Esophagus squamous epithelium (tissue), 5 donors: Measurements from ENCODE around the gene ECSIT. TPM values are rescaled to one million over a fixed set of nuclear protein-coding genes. Genes with fewer than 3 reads are reported as not detected.

Experiments
- DNase-seq: peaks from one replicate; lab custom pipeline; 2025; lab: John Stamatoyannopoulos, UW
- H3K27ac ChIP-seq, 4 donors: fragments of 200-600 bp; sonication (generic); one replicate each; pipeline ENCODE4 v1.5.1; 2016 to 2019; ENCODE audit warnings: mild to moderate bottlenecking in 1 of 4
- H3K27me3 ChIP-seq, 4 donors: fragments of 200-600 bp; sonication (generic); 1 replicate in 3 of 4; 2 replicates in 1 of 4; pipeline versions ENCODE4 v1.5.1 to v1.6.0; 2017 to 2021; ENCODE audit warnings: antibody characterized with exemption in 1 of 4
- H3K36me3 ChIP-seq, 3 donors: fragments of 200-600 bp; sonication (generic); one replicate each; pipeline ENCODE4 v1.5.1; 2016 to 2019
- H3K4me1 ChIP-seq, 3 donors: fragments of 200-600 bp; sonication (generic); one replicate each; pipeline ENCODE4 v1.5.1; 2017 to 2019
- H3K4me3 ChIP-seq, 4 donors: fragments of 200-600 bp; sonication (generic); 1 replicate in 3 of 4; 2 replicates in 1 of 4; pipeline ENCODE4 v1.5.1; 2016 to 2019; ENCODE audit warnings: mild to moderate bottlenecking in 2 of 4, moderate library complexity in 1 of 4
- H3K9me3 ChIP-seq, 3 donors: fragments of 200-600 bp; sonication (generic); one replicate each; pipeline ENCODE4 v1.5.1; 2016 to 2019
- POLR2A ChIP-seq, 4 donors: fragments of 450-650 bp; IDR thresholded peaks; one replicate each; pipeline ENCODE4 v1.6.1; 2017; ENCODE audit warnings: antibody characterized with exemption in 4 of 4, mild to moderate bottlenecking in 4 of 4, moderate library complexity in 3 of 4
- WGBS, 2 donors: methylation state at CpG; one replicate each; pipeline ENCODE4 v1.1.5; 2018; 5-methylcytosine and 5-hydroxymethylcytosine counted together
- intact Hi-C: fragments of 100-400 bp; cut with DNase I; formaldehyde crosslinking; loops from one replicate; pipeline ENCODE4 v1.15.0; 2022
- total RNA-seq, 4 donors: library from RNA; depleted of rRNA; stranded (reverse); fragments of >200 nt; gene quantifications; one replicate each; pipeline ENCODE4 v1.1.0, GENCODE V29; 2016
- TF ChIP-seq, protein P1 (sequence below), 6 experiments: fragments of 450-650 bp in 4 of 6; fragments of 200-600 bp in 2 of 6; sonication (generic) in 2 of 6; IDR thresholded peaks; one replicate each; pipeline ENCODE4 v1.5.1; 2016 to 2019; ENCODE audit warnings: antibody characterized with exemption in 6 of 6, mild to moderate bottlenecking in 4 of 6, moderate library complexity in 4 of 6
- donor health status: DM: yes; HTN: yes; CAD: no.

ECSIT gene
- total RNA-seq, 4 donors from 2014 or later: 41.4 to 47.1 (median 43.1) TPM

- peaks cover 10 to 47% (median 36%) of the 10 kb centered on the region in 3 donors for H3K4me1 ChIP-seq
- peaks cover 0 to 34% (median 0%) of the 10 kb centered on the region in 3 donors for H3K36me3 ChIP-seq
- intact Hi-C loops: no loop called here
- 4 to 7% methylated on average over 14 to 24 of the region's 58 CpGs for WGBS, 2 donors
- no peak overlapping the region for H3K27ac ChIP-seq
- peaks cover 14 to 69% (median 20%) of the 10 kb centered on the region in 4 donors for H3K27me3 ChIP-seq
- TF ChIP-seq, protein P1, sequence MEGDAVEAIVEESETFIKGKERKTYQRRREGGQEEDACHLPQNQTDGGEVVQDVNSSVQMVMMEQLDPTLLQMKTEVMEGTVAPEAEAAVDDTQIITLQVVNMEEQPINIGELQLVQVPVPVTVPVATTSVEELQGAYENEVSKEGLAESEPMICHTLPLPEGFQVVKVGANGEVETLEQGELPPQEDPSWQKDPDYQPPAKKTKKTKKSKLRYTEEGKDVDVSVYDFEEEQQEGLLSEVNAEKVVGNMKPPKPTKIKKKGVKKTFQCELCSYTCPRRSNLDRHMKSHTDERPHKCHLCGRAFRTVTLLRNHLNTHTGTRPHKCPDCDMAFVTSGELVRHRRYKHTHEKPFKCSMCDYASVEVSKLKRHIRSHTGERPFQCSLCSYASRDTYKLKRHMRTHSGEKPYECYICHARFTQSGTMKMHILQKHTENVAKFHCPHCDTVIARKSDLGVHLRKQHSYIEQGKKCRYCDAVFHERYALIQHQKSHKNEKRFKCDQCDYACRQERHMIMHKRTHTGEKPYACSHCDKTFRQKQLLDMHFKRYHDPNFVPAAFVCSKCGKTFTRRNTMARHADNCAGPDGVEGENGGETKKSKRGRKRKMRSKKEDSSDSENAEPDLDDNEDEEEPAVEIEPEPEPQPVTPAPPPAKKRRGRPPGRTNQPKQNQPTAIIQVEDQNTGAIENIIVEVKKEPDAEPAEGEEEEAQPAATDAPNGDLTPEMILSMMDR (IDR thresholded peaks at IDR 0.05): peak; percentile 96 to 99 (median 98)
- TF ChIP-seq POLR2A (IDR thresholded peaks at IDR 0.05): no peak
- no peaks in the 10 kb centered on the region for H3K9me3 ChIP-seq
- DNase-seq: no peak
- H3K4me3 ChIP-seq: peak overlapping the region; percentile 1 to 51 (median 33)
Observed at GRCh38 chr19:11482384-11483050, 46.4 kb downstream of the ECSIT start.

GRCh38 chr19:11481534-11482383 is 47.2 kb downstream of the ECSIT start:
- peaks cover 10 to 47% (median 36%) of the 10 kb centered on the region in 3 donors for H3K4me1 ChIP-seq
- 11 to 21% methylated on average over 5 to 8 of the region's 50 CpGs for WGBS, 2 donors
- TF ChIP-seq, protein P1 (IDR thresholded peaks at IDR 0.05): no peak
- TF ChIP-seq POLR2A (IDR thresholded peaks at IDR 0.05): no peak
- no peaks in the 10 kb centered on the region for H3K9me3 ChIP-seq
- H3K27ac ChIP-seq: no peak overlapping the region
- H3K27me3 ChIP-seq: peaks cover 14 to 69% (median 20%) of the 10 kb centered on the region in 4 donors
- intact Hi-C loops: no loop called here
- peaks cover 0 to 27% (median 0%) of the 10 kb centered on the region in 3 donors for H3K36me3 ChIP-seq
- peak overlapping the region; percentile 1 to 51 (median 33) for H3K4me3 ChIP-seq
- no peak for DNase-seq

DNA sequence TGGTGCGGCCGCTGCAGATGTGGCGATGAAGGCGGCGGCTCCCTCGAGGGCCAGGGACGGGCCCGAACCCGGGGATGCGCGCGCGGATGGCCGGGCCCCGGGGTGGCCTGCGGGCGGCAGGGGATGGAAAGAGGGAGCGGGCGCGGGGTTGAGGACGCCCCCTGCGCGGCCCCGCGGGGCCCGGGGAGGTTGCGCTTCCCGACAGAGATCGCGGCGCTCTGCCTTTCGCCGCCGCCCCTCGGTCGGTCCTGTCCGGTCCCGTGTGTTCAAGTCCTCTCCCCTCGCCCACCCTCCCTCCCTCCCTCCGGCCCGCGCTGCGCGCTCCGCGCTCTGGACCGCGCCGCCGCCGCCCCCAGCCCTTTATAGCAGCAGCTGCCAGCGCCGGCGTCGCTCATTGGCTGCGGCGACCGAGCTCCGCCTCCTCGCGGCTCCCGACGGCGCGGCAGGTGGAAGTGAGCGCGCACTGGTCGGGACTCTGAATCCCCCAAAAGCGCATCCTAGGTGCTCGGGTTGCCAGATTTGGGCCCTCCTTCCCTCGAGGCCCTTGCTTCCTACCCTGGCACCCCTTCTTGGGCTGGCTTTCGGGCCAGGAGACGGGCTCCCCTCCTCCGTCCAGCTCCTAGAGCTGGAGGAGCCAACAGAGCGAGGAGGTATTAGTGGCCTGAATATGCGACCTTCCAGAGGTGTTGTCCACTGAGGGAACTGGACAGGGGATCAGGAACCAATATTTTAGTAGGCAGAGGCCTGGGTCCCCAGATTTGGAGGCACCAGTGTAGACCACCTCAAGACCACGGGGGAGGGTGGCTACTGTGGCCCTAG is 48.0 kb downstream of the ECSIT start, which contains the start of gene ELAVL3:
ELAVL3 (minus strand) TSS at position 332 of the 819 bp plus-strand sequence. CDS start 438 bp downstream, outside the sequence.
- H3K27me3 ChIP-seq: peaks cover 14 to 69% (median 20%) of the 10 kb centered on the region in 4 donors
- no peak for DNase-seq
- H3K36me3 ChIP-seq: peaks cover 0 to 18% (median 0%) of the 10 kb centered on the region in 3 donors
- intact Hi-C loops: no loop called here
- H3K4me1 ChIP-seq: peaks cover 10 to 47% (median 36%) of the 10 kb centered on the region in 3 donors
- no peaks in the 10 kb centered on the region for H3K9me3 ChIP-seq
- H3K27ac ChIP-seq: no peak within 1 kb of the TSS
- H3K4me3 ChIP-seq: peak within 1 kb of the TSS in 2 of 4 donors; percentile 27 to 51
- WGBS, 2 donors: 14 to 21% methylated on average over 4 to 25 of the region's 77 CpGs
- TF ChIP-seq POLR2A (IDR thresholded peaks at IDR 0.05): no peak
- TF ChIP-seq, protein P1 (IDR thresholded peaks at IDR 0.05): peak in 1 of 6 experiments; percentile 19

DNA sequence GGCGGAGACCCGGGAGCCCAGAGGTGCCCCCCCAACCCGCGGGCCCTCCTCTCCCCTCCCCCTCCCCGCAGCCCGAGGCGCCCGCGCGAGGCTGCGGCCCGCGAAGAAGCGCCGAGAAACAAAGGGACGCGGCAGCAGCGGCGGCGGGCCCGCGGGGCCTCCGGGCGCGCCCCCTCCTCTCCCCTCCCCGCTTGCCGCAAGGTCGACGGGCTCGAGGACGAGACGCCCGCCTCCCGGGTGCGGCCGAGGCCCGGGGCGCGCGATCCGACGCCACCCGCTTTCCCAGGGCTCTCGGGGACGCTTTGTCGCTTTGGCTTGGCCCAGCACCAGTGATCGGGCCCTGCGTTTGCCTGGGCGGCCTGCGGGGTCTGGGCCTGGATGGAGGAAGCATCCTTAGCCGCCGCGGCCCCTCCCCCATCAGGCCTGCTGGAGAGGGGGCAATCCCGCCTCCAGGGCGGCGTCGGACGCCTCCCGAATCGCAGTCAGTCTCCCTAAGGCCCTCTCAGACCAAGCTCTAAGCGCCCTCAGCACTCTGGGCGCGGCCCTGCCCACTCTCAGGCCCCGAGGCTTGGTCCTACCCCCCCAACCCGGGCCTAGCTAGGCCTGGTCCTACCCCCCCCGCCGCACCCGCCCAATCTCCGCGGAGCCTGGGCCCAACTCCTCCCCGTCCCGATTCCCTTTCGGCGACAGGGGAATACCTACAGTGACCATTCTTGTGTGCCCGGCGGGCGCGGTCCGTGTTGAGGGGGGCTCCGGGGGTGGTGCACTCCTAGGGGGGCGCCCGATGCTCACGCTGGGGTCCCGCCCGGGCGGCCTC is 48.8 kb downstream of the ECSIT start:
- H3K4me3 ChIP-seq: peak overlapping the region in 2 of 4 donors; percentile 27 to 45
- DNase-seq: no peak

More for the DNA sequence above, 48.8 kb downstream of the ECSIT start:
- Histone ChIP-seq H3K36me3 (peaks cover 0 to 12% (median 0%) of the 10 kb centered on the region in 3 donors), H3K4me1 (peaks cover 10 to 47% (median 36%) of the 10 kb centered on the region in 3 donors), H3K9me3 (no peaks in the 10 kb centered on the region), H3K27ac (no peak overlapping the region), H3K27me3 (peaks cover 14 to 62% (median 20%) of the 10 kb centered on the region in 4 donors)
- no peak for TF ChIP-seq POLR2A (IDR thresholded peaks at IDR 0.05)
- TF ChIP-seq, protein P1 (IDR thresholded peaks at IDR 0.05): no peak
- WGBS, 2 donors: no CpG with 5 or more reads among the region's 86 CpGs
- intact Hi-C loops: no loop called here
